ENCODE data around the gene CDA. TPM values are rescaled to one million over a fixed set of nuclear protein-coding genes. Genes with fewer than 3 reads are reported as not detected.

The CDA gene
- total RNA-seq, 4 donors from 2014 or later, result 5.3 to 24.1 (median 18.5) TPM

DNA sequence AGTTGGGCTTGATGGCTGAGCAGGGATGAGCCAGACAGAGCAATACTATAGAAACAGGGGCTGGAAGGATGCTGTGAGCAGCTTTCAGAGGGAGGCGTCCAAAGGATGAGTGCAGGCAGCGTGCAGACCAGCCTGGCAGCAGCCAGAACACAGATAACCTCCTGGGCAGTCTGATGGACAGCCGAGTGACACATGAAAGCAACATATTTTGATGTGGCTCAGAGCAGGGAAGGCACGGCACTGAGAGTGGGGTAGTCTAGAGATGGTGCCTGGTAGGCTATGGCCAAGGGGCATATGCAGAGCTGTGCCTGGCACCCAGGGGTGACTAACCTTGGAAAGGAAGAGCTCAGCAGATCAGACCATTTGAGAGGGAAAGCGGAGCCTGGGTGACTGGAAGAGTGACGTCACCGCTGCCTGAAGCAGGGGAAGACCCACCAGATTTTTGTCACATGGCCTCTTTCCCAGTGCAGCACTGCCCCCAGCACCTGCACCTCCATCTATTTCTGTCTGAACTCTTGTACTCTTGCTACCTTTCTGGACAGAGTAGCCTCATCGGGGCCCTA is 48.0 kb downstream of the CDA start:
- no peak for DNase-seq (ENCODE audit: low spot score in 2 of 2)
- intact Hi-C loops (cut with DNase I; ENCODE audit: low total_unique reads), result no loop called here
- no peak for TF ChIP-seq POLR2A (IDR thresholded peaks at IDR 0.05)
- 84 to 87% methylated on average over 8 of the region's 8 CpGs for WGBS, 2 donors
- no peak overlapping the region for H3K4me3 ChIP-seq (ENCODE audit: low read depth, poor library complexity, severe bottlenecking)

DNA sequence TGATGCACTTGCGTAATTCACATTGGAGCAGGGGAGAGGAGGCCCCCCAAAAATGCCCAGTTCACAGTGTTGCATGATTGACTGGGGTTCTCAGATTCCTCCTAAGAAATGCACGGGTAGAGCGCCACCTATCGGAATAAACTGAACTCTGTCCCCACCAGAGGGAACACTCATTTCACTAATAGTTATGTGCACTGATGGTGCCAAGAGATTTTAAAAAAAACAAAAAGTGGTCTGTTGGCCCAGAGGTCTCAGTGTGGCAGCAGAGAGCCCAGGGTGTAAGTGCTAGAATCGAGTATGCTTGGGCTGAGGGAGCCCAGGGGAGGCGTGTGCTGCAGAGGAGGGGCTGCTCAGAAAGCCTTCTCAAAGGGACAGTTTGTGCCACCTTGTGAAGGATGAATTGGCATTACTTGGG is 51.3 kb downstream of the CDA start:
- H3K4me3 ChIP-seq (ENCODE audit: low read depth, poor library complexity, severe bottlenecking), result no peak overlapping the region
- 29 to 33% methylated on average over 6 of the region's 6 CpGs for WGBS, 2 donors
- intact Hi-C loops (cut with DNase I; ENCODE audit: low total_unique reads), result no loop called here
- peak in 1 of 2 donors; percentile 55 for DNase-seq (ENCODE audit: low spot score in 2 of 2)
- TF ChIP-seq, protein P1, sequence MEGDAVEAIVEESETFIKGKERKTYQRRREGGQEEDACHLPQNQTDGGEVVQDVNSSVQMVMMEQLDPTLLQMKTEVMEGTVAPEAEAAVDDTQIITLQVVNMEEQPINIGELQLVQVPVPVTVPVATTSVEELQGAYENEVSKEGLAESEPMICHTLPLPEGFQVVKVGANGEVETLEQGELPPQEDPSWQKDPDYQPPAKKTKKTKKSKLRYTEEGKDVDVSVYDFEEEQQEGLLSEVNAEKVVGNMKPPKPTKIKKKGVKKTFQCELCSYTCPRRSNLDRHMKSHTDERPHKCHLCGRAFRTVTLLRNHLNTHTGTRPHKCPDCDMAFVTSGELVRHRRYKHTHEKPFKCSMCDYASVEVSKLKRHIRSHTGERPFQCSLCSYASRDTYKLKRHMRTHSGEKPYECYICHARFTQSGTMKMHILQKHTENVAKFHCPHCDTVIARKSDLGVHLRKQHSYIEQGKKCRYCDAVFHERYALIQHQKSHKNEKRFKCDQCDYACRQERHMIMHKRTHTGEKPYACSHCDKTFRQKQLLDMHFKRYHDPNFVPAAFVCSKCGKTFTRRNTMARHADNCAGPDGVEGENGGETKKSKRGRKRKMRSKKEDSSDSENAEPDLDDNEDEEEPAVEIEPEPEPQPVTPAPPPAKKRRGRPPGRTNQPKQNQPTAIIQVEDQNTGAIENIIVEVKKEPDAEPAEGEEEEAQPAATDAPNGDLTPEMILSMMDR (IDR thresholded peaks at IDR 0.05), result no peak
- TF ChIP-seq POLR2A (IDR thresholded peaks at IDR 0.05), result no peak

DNA sequence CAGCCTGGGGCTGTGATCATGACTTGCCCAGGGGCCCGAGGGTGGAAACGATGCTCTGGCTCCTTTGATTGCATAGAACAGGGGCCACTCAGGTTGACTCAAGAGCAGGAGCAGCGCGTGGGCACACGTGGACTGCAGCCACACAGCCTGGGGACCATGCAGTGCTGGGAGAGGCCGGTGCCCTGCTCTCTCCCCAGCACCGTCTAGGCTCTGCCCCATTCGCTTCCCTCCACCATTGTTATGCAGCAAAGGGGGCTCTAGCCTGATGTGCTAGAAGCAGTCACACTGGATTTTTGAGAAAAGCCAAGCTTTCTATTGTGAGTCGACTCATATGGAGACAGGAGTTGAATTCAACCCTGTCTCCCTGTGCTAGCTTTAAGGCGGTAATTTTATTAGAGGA is 53.1 kb downstream of the CDA start:
- no peak overlapping the region for H3K4me3 ChIP-seq (ENCODE audit: low read depth, poor library complexity, severe bottlenecking)
- DNase-seq (ENCODE audit: low spot score in 2 of 2), result no peak
- TF ChIP-seq, protein P1 (IDR thresholded peaks at IDR 0.05), result no peak
- TF ChIP-seq POLR2A (IDR thresholded peaks at IDR 0.05), result no peak
- intact Hi-C loops (cut with DNase I; ENCODE audit: low total_unique reads), result no loop called here
- WGBS, 2 donors, result 85 to 87% methylated on average over 10 of the region's 10 CpGs

DNA sequence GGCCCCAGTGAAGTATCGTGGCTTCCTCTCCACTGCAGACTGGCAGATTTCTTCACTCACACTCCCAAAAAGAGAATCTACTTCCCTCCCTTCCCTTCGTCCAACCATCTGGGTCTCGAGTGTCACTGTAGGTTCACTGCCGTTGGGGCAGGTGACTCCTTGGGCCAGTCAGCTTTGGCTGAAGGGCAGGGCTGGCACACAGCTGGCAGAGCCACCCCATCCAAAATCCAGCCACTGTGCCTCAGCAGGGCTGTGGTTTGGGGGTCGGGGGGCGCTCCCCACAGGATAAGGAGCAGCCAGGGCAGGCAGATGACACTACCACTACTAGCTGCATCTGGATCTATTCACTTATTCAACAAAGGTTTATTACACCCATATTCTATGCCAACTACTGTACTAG is 54.2 kb downstream of the CDA start:
- H3K4me3 ChIP-seq (ENCODE audit: low read depth, poor library complexity, severe bottlenecking), result no peak overlapping the region
- WGBS, 2 donors, result 74 to 86% methylated on average over 6 of the region's 6 CpGs
- TF ChIP-seq, protein P1 (IDR thresholded peaks at IDR 0.05), result no peak
- no peak for TF ChIP-seq POLR2A (IDR thresholded peaks at IDR 0.05)
- intact Hi-C loops (cut with DNase I; ENCODE audit: low total_unique reads), result no loop called here
- no peak for DNase-seq (ENCODE audit: low spot score in 2 of 2)

DNA sequence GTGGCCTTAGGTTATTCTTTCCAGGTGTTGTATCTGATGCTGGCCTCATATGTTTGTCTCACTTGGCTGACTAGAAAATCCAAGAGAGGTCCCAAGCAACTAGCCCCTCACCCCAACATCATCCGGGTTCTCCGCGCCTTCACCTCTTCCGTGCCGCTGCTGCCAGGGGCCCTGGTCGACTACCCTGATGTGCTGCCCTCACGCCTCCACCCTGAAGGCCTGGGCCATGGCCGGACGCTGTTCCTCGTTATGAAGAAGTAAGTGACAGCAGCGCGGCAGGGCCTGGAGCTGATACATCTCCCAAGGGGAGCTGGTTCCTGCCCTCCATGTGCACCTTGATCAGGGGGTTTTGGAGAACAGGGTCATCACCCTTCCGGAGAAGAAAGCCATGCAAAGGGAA is 55.5 kb downstream of the CDA start:
- WGBS, 2 donors, result 90 to 94% methylated on average over 13 of the region's 13 CpGs
- no peak overlapping the region for H3K4me3 ChIP-seq (ENCODE audit: low read depth, poor library complexity, severe bottlenecking)
- DNase-seq (ENCODE audit: low spot score in 2 of 2), result no peak
- TF ChIP-seq, protein P1 (IDR thresholded peaks at IDR 0.05), result no peak
- no peak for TF ChIP-seq POLR2A (IDR thresholded peaks at IDR 0.05)
- intact Hi-C loops (cut with DNase I; ENCODE audit: low total_unique reads), result no loop called here

DNA sequence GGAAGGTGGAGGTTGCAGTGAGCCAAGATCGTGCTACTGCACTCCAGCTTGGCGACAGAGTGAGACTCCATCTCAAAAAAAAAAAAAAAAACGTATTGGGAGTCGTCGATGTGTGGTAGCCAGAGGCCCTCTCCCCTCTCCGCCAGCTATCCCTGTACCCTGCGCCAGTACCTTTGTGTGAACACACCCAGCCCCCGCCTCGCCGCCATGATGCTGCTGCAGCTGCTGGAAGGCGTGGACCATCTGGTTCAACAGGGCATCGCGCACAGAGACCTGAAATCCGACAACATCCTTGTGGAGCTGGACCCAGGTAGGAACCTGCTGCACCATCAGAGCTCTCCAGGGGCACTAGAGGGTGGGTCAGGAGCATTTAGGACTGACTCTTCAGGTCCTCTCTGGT is 56.5 kb downstream of the CDA start:
- 85 to 89% methylated on average over 14 of the region's 14 CpGs for WGBS, 2 donors
- TF ChIP-seq, protein P1 (IDR thresholded peaks at IDR 0.05), result no peak
- intact Hi-C loops (cut with DNase I; ENCODE audit: low total_unique reads), result no loop called here
- DNase-seq (ENCODE audit: low spot score in 2 of 2), result no peak
- no peak overlapping the region for H3K4me3 ChIP-seq (ENCODE audit: low read depth, poor library complexity, severe bottlenecking)
